SU-DHL-6 (cell line): ENCODE results near the gene PRKN.

Source experiments
- CTCF ChIP-seq: fragments of 200-600 bp; sonication (generic); IDR thresholded peaks from one replicate; pipeline ENCODE4 v1.5.1; 2017; ENCODE audit warnings: antibody characterized with exemption, mild to moderate bottlenecking, low read length, moderate library complexity; ENCODE audit not compliant: insufficient read depth, poor library complexity, severe bottlenecking
- EZH2phosphoT487 ChIP-seq: fragments of 200-600 bp; sonication (generic), shearing (Covaris generic); conservative IDR thresholded peaks from 2 replicates; pipeline ENCODE4 v1.6.1; 2018; ENCODE audit warnings: mild to moderate bottlenecking, antibody characterized with exemption, low read length, moderate library complexity, mixed read lengths

GRCh38 chr6:161479376-161479775 is 1248.2 kb downstream of the PRKN start:
- TF ChIP-seq CTCF (no peak), EZH2phosphoT487 (no peak)
